ENCODE measurements around the gene HBA1.
"Not testable (repeated sequence)": the region's sequence is repeated elsewhere in the genome, so short reads cannot be mapped to it uniquely, and the experiment has no call there.

The HBA1 gene

DNA sequence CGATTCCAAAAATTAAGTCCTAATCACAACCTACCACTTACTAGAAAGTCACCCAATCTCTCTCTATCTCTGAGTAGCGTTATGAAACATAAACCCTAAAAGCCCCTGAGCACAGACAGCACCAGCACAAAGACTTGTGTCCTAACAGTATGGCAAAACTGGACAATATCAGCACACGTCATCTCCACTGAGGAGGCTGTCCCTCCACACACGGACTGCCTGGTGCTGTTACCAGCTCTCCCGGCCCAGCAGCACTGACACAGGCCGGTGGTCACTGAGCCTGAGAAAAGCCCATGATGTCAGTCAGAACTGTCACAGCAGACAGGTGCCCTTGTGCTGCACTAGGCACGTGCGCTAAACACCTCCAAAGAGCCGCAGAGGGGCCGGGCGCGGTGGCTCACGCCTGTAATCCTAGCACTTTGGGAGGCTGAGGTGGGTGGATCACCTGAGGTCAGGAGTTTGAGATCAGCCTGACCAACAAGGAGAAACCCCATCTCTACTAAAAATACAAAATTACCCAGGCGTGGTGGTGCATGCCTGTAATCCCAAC is 35.2 kb downstream of the HBA1 start:
- DNase-seq, result not testable (repeated sequence)

GRCh38 chr16:212999-213398 is 36.5 kb downstream of the HBA1 start:
- DNase-seq, result no peak

DNA sequence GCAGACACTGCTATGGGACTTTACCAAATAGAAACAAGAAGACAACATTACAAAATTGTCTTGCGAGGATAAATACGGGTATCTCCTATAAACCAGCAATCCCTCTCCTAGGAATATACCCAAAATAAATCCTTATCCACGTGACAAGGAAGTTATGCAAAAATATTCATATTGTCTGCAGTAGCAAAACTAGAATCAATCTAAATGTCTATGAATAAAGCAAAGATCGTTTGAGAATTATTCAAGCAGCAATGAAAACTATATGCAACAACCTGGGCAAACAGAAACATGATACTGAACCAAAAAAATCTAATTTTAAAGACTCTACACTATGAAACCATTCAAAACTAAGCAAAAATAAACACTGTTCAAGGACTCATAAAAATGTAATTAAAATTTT is 43.5 kb downstream of the HBA1 start:
- DNase-seq, result no peak
